Smooth muscle cell (in vitro differentiated cells): ENCODE results near the gene MESP2. TPM values are rescaled to one million over a fixed set of nuclear protein-coding genes. Genes with fewer than 3 reads are reported as not detected.

Source experiments
- DNase-seq: peaks from one replicate; lab custom pipeline; 2025; ENCODE audit not compliant: unreplicated experiment; lab: John Stamatoyannopoulos, UW
- H2AFZ ChIP-seq: fragments of 200-600 bp; sonication (generic); 2 replicates; pipeline ENCODE4 v1.6.0; 2016; ENCODE audit warnings: antibody characterized with exemption, low read depth, mild to moderate bottlenecking
- H3F3A ChIP-seq: fragments of 200-600 bp; sonication (generic); 2 replicates; pipeline ENCODE4 v1.6.0; 2017; ENCODE audit warnings: antibody characterized with exemption, low read depth
- H3K27ac ChIP-seq: fragments of 200-600 bp; sonication (generic); 2 replicates; pipeline ENCODE4 v1.5.1; 2016; ENCODE audit warnings: low read depth, mild to moderate bottlenecking
- H3K27me3 ChIP-seq: fragments of 200-600 bp; sonication (generic); 2 replicates; pipeline ENCODE4 v1.6.1; 2016; ENCODE audit warnings: low read depth, mild to moderate bottlenecking
- H3K36me3 ChIP-seq: fragments of 200-600 bp; sonication (generic); 2 replicates; pipeline ENCODE4 v1.5.1; 2016; ENCODE audit warnings: low read depth
- H3K4me1 ChIP-seq: fragments of 200-600 bp; sonication (generic); 2 replicates; pipeline ENCODE4 v1.5.1; 2016; ENCODE audit warnings: low read depth
- H3K4me2 ChIP-seq: fragments of 200-600 bp; sonication (generic); 2 replicates; pipeline ENCODE4 v1.6.0; 2016; ENCODE audit warnings: mild to moderate bottlenecking
- H3K4me3 ChIP-seq: fragments of 200-600 bp; sonication (generic); 2 replicates; pipeline ENCODE4 v1.5.1; 2016; ENCODE audit warnings: mild to moderate bottlenecking
- H3K79me2 ChIP-seq: fragments of 200-600 bp; sonication (generic); 2 replicates; pipeline ENCODE4 v1.6.0; 2016; ENCODE audit warnings: low read depth, mild to moderate bottlenecking
- H3K9ac ChIP-seq: fragments of 200-600 bp; sonication (generic); 2 replicates; pipeline ENCODE4 v1.6.0; 2016; ENCODE audit warnings: low read depth
- H3K9me3 ChIP-seq: fragments of 200-600 bp; sonication (generic); replicated peaks from 2 replicates; pipeline ENCODE4 v1.5.1; 2016; ENCODE audit warnings: low read depth
- H4K20me1 ChIP-seq: fragments of 200-600 bp; sonication (generic); 2 replicates; pipeline ENCODE4 v1.6.0; 2016; ENCODE audit warnings: low read depth
- CTCF ChIP-seq: fragments of 200-600 bp; sonication (generic); IDR thresholded peaks from 2 replicates; pipeline ENCODE4 v1.5.1; 2017; ENCODE audit warnings: borderline replicate concordance, mild to moderate bottlenecking, antibody characterized with exemption; ENCODE audit not compliant: insufficient read depth, poor library complexity, severe bottlenecking
- WGBS: methylation state at CpG from one replicate; pipeline ENCODE4 v1.1.7; 2016; ENCODE audit warnings: low lambda C conversion rate; 5-methylcytosine and 5-hydroxymethylcytosine counted together
- polyA plus RNA-seq: library from polyadenylated mRNA; unstranded; fragments of >200 nt; fragmentation: Nextera tagmentation; extraction: Ambion mirVana; gene quantifications from 2 replicates; pipeline ENCODE4 v1.2.1, GENCODE V29; 2016
- total RNA-seq: library from RNA; depleted of rRNA; stranded (reverse); fragments of >200 nt; gene quantifications from 2 replicates; pipeline ENCODE4 v1.2.3, GENCODE V29; 2014

Gene MESP2
- total and polyA plus RNA-seq, 2 experiments from 2014 or later, result 0.09 TPM; not detected in 1

DNA sequence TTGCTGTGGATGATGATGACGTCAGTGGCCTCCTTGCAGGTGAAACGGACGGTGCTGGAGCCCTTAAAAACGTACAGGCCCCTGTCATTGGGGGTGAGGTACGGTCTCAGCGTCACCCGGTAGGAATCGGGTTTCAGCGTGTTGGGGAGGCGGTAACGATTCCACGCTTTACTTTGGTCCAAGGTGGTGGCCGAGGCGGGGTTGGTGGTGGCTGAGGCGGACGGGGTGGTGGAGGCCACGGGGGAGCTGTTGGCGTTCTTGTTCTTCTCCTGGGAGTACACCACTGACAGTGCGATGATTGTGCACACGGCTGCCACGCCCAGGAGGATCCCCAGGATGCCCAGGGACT is 30.1 kb downstream of the MESP2 start:
- Histone ChIP-seq H3K4me3 (no peak overlapping the region), H3K4me2 (no peak overlapping the region), H3K27me3 (no peaks in the 10 kb centered on the region), H4K20me1 (no peaks in the 10 kb centered on the region), H2AFZ (no peak overlapping the region), H3K79me2 (no peaks in the 10 kb centered on the region), H3F3A (no peaks in the 10 kb centered on the region), H3K27ac (no peak overlapping the region), H3K36me3 (no peaks in the 10 kb centered on the region), H3K9me3 (no peaks in the 10 kb centered on the region), H3K9ac (no peak overlapping the region), H3K4me1 (peaks cover 9% of the 10 kb centered on the region)
- 93% methylated on average over 21 of the region's 21 CpGs for WGBS
- TF ChIP-seq CTCF, result no peak
- no peak for DNase-seq

DNA sequence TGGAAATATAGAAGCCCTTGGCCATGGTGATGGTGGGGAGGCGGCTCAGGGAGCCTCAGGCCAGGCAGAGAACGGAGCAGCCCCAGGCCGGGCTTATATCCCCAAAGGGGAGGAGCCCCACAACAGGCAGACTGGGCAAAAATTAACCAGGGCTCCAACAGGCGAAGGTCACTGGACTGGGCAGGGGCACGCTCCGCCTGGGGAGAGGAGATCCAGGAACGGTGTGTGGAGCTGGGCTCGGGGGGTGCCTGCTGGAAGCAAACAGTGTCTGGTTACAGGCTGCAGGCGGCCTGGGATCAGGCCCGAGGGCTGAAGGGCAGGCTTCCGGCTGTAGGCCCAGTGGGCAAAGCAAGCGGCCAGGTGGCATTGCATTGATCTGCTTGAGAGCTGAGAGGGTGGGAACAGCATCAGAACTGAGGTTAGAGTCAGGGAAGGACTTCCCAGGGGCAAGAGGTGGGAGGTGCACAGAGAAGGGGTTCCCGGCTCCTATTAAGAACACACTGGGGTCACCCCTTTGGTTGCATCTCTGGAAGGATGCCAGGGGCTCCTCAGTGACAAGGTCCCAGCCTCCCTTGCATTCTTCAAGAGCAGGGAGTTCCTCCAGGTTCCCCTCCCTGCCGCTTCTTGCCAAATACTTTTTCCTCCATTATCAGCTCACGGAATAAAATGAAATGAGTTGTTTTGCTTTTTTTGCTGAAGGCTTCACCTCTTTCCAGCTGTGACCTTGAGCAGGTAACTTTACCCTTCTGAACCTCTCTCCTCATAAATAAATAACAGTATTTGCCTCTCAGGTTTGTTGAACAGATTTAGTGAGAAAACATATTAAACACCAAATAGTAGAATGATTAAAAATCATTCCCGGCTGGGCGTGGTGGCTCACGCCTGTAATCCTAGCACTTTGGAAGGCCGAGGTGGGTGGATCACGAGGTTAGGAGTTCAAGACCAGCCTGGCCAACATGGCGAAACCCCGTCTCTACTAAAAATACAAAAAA is 30.7 kb downstream of the MESP2 start:
- TF ChIP-seq CTCF, result no peak
- Histone ChIP-seq H3K4me3 (no peak overlapping the region), H3K27ac (no peak overlapping the region), H4K20me1 (no peaks in the 10 kb centered on the region), H3K9ac (no peak overlapping the region), H3F3A (no peaks in the 10 kb centered on the region), H3K9me3 (no peaks in the 10 kb centered on the region), H3K79me2 (no peaks in the 10 kb centered on the region), H3K4me1 (peaks cover 9% of the 10 kb centered on the region), H3K27me3 (no peaks in the 10 kb centered on the region), H3K36me3 (no peaks in the 10 kb centered on the region), H3K4me2 (no peak overlapping the region), H2AFZ (no peak overlapping the region)
- no peak for DNase-seq
- 91% methylated on average over 22 of the region's 22 CpGs for WGBS

GRCh38 chr15:89807689-89808088 is 31.6 kb downstream of the MESP2 start:
- Histone ChIP-seq H2AFZ (no peak overlapping the region), H3K9ac (no peak overlapping the region), H3K9me3 (no peaks in the 10 kb centered on the region), H4K20me1 (no peaks in the 10 kb centered on the region), H3K27ac (no peak overlapping the region), H3K4me3 (no peak overlapping the region), H3K27me3 (no peaks in the 10 kb centered on the region), H3K4me1 (peaks cover 9% of the 10 kb centered on the region), H3K36me3 (no peaks in the 10 kb centered on the region), H3K79me2 (no peaks in the 10 kb centered on the region), H3F3A (no peaks in the 10 kb centered on the region), H3K4me2 (no peak overlapping the region)
- DNase-seq, result no peak
- 95% methylated on average over 6 of the region's 6 CpGs for WGBS
- TF ChIP-seq CTCF, result no peak
